Umbilical cord (tissue), 2 donors: ENCODE measurements around the gene C15orf62. TPM values are rescaled to one million over a fixed set of nuclear protein-coding genes. Genes with fewer than 3 reads are reported as not detected.

Experiments
- DNase-seq: peaks from one replicate; pipeline ENCODE4 v3.0.0-alpha.2; 2015; ENCODE audit warnings: low spot score
- total RNA-seq: library from RNA; depleted of rRNA; stranded (reverse); fragments of >200 nt; gene quantifications from one replicate; pipeline ENCODE4 v1.2.3, GENCODE V29; 2014; ENCODE audit warnings: low replicate concordance; ENCODE audit not compliant: insufficient read depth

Gene C15orf62
- total RNA-seq, 1 donor from 2014 or later = 0.24 TPM

DNA sequence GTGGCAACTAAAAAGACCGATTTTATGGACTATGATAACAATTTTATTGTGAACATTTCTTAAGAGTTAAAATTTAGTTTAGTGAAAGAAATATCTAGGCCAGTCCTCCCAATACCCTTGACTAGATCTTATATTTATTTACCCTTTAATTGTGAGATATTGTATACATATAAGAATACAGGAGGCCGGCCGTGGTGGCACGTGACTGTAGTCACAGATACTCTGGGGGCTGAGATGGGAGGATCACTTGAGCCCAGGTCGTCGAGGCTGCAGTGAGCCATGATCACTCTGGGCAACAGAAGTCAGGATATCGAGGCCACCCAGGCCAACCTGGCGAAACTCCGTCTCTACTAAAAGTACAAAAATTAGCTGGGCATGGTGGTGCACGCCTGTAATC lies 14.0 kb upstream of the C15orf62 start:
- no peak for DNase-seq

GRCh38 chr15:40756938-40757337 lies 12.8 kb upstream of the C15orf62 start:
- DNase-seq = no peak

DNA sequence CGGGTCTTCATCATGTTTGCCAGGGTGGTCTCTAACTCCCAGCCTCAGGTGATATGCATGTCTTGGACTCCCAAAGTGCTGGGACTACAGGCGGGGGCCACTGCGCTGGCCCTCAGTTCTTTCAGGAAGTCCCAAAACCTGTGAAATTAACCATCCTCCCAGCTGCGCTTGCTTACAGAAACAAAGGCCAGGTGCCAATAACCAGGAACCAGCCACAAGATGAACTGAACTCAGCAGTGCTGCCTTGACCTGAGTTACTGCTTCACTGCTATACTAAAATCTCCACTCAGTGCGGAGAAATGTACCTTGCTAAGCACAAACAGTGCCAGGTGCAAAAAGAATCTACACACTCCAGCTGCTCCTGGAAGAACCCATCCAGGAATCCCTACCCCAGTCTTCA lies 9.8 kb upstream of the C15orf62 start:
- no peak for DNase-seq

DNA sequence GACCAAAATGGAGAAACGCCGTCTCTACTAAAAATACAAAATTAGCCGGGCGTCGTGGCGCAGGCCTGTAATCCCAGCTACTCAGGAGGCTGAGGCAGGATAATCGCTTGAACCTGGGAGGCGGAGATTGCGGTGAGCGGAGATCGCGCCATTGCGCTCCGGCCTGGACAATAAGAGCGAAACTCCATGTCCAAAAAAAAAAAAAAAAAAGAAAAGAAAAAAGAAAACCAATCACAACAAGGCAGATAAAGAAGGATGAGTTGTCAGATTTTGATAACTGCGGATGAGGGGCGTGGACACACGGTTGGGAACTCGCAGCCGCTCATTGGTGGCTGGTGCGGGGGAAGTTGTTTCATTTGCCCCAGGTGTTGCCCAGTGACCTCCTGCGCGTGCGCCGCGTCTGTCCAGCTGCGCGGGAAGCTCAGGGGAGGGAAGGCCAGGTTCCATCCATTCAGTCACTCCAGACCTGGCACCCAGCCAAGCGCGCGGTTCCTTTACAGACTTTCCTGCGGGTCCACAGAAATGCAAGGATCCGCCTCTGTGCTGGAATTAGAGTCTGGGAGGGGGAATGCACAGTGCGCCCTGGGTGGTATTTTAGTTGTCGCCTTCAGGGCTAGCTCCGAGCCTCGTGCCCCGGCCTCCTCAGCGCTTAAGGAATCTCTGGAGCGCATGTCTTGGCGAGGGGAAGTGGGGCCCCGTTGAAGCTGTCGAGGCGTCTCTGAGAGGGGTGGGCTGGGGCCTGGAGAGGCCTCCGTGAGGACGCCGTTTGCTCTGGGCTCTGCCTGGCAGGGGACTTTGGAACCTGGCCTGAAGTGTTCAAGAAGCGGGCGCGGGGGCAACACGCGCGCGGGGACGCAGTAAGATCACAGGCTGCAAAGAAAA lies 6.6 kb upstream of the C15orf62 start:
- peak; percentile 62 for DNase-seq

GRCh38 chr15:40763801-40764628 lies 5.8 kb upstream of the C15orf62 start, which contains the start of gene GCHFR:
Gene GCHFR, plus strand, starts transcription at chr15:40764068. Its CDS starts 113 bp downstream, at chr15:40764181.
- peak; percentile 80 for DNase-seq

GRCh38 chr15:40764629-40765103 lies 5.1 kb upstream of the C15orf62 start:
- no peak for DNase-seq

DNA sequence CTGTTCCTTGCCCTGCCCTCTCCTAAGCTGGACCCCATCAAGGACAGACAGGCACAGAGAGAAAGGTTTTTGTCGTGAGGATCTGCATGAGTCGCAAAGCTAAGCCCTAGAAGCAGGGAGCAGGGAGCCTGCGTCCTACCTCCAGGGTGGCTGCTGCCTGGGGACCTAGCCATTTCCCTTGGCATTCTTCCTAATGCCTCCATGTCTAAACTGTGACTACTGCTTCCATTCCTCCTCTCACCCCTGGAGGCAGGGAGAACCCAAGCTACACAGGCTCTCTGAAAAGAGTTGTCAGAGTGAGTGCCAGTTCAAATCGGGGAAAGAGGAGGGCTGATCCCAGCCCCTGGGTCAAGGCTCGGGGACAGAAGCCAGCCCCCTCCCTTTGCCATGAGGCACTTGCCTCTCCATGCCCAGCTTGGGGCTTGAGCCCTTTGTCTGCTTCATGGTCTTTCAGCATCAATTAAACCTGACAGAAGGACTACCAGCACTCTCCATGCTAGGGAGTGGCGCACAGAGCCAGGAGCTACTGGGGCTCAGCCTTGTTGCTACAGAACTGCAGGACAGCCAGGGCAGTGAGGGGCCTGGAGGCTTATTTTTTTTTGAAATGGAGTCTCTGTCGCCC lies 3.5 kb upstream of the C15orf62 start:
- no peak for DNase-seq

DNA sequence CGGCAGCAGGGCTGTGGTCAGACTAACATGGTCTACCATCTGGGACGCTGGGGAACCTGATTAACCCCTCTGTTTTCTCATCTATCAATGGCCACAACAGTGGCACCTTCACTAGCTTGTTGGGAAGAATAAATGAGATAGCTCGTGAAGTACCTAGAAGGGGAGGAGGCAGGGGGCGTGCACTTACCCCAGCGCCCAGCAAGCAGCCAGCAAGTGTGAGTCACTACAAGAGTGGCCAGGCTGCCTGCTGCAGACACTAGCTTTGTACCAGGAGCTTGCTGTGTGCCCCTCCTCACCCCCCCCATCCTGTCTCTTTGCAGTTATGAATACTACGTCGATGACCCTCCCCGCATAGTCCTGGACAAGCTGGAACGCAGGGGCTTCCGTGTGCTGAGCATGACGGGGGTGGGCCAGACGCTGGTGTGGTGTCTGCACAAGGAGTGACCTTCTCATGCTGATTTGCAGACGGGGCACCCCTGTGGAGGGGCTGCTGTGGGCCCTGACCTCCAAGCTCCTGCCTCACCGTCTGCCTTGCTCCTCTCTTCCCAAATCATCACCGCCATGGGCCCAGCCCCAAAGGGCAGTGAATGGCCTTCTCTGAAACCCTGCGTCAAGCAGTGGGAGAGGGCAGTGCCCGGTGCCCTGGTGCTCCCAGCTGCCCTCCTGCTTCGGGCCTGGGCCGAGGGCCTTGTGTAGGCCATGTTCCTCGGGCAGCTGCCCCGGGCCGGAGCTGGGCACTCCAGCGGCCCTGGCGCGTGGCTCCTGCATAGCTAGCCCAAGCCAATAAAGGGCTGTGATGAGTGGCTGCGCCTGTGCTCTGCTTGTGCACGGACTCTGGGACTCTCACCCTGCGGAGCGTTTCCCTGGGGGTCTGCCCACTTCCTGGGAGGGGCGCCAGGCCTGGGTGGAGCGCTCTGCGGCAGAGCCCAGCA lies 2.6 kb upstream of the C15orf62 start:
- DNase-seq = no peak

DNA sequence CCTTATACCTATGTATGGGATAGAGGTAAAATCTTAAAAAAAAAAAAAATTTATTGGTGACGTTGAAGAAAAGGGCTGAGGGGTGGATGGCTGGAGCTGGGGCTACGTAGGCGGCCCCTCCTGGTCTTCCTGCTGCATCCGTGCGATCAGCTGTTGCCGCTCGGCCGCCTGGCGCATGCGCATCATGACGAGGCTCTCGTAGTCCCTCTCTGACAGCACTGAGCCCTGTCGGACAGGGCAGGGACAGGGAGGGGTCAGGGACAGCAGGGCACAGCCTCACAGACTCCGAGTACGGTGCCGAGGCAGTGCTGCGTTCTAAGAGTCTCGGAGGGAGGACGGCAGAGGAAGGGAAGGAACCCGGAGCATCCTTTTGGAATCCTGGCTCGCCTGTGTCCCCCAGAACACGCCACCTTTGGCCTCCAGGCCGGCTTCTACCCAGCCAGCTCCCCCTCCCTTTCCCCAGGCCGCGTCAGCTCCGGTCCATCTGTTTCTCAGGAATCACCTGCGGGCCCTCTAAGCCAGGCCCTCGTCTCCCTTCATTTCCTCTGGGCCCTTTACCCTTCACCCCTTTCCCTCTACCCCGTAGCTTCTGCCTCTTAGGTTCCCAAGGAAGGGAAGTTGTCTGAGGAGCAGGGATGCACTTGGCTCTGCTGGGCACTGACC lies 1.8 kb upstream of the C15orf62 start:
- DNase-seq = no peak

DNA sequence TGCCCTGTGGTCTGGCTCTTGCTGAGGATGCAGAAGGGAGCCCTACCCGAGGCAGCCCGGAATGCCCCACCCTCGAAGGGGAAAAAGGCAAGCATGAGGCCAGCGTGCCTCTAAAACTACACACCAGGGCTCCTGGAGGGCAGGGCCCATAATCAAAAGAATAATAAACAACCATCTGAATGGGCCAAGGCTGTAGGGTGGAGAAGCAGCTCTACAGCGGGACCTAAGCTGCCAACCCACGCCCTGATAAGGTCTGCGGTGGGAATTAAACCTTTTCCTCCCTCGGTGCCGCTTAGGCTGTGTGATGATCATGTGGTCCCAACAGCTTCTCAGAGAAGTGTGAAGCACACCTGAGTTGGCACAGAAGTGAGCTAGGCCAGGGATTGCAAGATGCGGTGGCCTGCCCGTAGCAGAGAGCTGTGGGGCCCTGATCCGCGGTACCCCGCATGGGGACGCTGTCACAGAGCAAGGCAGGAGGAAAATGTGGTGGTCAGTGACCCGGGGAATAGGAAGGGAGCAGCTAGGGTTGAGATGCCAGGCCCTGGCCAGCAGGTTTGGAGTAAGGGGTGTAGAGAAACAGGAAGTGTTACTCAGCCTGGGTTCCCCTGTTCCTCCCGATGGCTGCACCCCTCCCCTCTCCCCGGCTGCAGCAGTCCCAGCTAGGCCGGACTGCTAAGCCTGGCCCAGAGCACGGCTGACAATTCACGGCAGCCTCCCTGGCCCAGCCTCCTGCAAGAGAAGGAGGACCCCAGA lies 1.1 kb upstream of the C15orf62 start:
- no peak for DNase-seq

- DNase-seq = no peak
Measured at GRCh38 chr15:40770147-40770721, 454 bp downstream of the C15orf62 start.

GRCh38 chr15:40771242-40771641 lies 1.5 kb downstream of the C15orf62 start:
- no peak for DNase-seq

DNA sequence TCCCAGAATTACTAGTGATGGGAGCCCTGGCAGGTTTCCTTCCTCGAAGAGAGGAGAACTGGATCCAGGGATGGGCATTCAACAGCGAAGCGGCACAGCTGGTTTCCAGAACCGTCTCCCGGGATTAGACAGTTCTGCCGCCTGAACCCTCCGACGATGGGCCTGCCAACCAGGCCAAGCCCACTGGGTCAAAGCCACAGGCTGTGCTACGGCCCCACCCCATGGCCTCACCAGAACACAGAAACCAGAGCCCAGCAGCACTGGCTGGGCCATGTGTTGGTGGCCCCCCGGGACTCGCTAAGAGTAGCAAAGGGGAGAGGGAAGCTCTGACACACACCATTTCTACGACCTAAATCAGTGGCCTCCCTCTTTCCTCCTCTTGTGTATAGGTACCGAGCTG lies 2.2 kb downstream of the C15orf62 start:
- DNase-seq = no peak

DNA sequence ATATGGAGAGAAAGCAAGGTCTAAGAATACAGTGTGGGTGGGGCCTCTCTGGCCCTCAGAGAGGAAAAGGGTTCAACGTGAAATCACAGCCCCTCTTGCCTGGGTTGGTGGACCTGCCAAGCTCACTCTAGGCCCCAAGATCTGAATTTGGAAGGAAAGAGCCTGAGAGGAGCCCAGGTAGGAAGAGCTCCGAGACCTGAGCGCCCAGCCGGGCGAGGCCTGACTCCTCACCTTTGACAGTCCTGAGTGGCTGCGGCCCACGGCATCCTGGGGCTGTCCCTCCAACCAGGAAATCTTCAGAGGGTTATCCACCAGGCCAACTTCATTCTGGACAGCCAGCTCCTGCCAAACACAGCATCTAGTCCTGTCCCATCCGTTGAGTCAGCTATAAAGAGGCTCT lies 3.7 kb downstream of the C15orf62 start:
- DNase-seq = no peak

- no peak for DNase-seq
Measured at GRCh38 chr15:40773902-40774301, 4.1 kb downstream of the C15orf62 start.

DNA sequence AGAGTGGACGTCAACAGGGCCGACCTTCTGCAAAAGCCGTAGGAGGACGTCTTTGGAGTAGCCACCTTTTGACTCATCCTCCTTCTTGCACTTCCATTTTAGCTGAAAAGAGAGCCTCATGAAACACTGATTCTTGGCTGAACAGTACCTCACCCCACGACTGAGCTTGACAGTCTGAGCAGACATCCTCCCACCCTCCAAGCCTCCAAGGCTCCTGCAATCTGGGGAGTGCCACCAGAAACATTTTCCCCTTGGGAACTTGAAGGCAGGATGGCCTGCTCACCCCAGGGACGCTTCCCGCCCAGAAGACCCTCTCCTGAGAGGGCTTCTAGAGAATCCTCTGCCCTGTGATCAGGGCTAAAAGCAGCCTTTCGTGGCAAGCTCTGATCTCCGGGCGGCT lies 5.2 kb downstream of the C15orf62 start:
- DNase-seq = no peak

DNA sequence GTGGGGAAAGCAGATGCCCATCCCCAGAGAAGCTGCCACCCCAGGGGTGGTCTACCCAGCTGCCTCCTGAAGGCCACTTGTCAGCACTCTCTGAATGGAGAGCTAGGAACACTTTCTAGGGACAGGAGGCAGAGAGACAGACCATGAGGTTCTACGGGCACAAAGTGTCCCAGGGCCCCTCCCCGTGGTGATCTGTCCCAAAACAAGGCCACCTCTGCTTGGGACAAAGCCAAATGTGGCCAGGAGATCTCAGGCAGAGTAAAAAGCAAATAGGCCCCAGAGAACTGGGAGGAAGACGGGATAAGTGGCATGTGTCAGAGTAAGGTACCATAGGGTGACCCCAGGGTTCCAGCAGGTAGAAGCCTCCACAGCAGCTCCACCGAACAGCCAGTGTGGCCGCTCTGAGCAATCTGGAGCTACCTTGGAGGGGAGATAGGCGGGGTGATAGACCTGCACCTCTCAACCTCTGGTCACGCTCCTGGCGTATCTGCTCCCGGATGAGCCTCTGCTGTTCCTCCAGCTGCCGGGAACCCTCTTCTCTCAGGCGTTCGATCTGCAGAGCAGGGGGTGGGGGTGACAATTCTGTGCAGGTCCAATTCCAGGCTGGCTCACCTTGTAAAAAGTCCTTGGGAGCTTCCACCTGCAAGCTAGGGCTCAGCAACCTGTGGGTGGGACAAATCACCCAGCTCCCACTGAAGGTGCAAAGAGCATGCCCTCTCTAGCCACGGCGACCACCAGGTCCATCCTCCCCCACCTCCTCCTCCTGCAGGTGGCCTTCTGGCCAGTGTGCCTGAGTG lies 6.2 kb downstream of the C15orf62 start:
- no peak for DNase-seq

- no peak for DNase-seq
Measured at GRCh38 chr15:40776537-40777141, 6.9 kb downstream of the C15orf62 start.
